Endothelial cell of umbilical vein (primary cell): ENCODE results near the gene DNMT3L. TPM values are rescaled to one million over a fixed set of nuclear protein-coding genes. Genes with fewer than 3 reads are reported as not detected.

Experiments used
- BruUV-seq: library from RNA; stranded (reverse); fragments of 400-500 nt; replicated peaks from 2 replicates; lab custom pipeline; 2021; lab: Mats Ljungman, UMichigan
- CTCF ChIA-PET: fragments of 300-600, 350-600 bp; sonication (Branson Sonifier 250); formaldehyde crosslinking; loops from one replicate; lab custom pipeline; 2021; ENCODE audit warnings: antibody characterized with exemption, inconsistent platforms; lab: Charles Lee
- POLR2A ChIA-PET: fragments of 300-600, 350-600 bp; sonication (Branson Sonifier 250); formaldehyde crosslinking; loops from one replicate; lab custom pipeline; 2021; ENCODE audit warnings: antibody characterized with exemption, inconsistent platforms; lab: Charles Lee
- DNase-seq: peaks from one replicate; pipeline ENCODE4 v3.0.0-alpha.2; 2011; ENCODE audit warnings: low read depth, low spot score
- FAIRE-seq: peaks from 2 replicates; lab custom pipeline; 2011; peaks lifted over from hg19 to GRCh38; lab: Jason Lieb, UNC
- H2AFZ ChIP-seq: 2 replicates; pipeline ENCODE4 v1.6.0; 2012; ENCODE audit warnings: low read depth, low read length, control low read depth, inconsistent platforms
- H3K27ac ChIP-seq: 2 replicates; pipeline ENCODE4 v1.5.1; 2011; ENCODE audit warnings: low read depth, mild to moderate bottlenecking, control low read depth, low read length, moderate library complexity; ENCODE audit not compliant: insufficient read depth
- H3K27me3 ChIP-seq, 2 experiments: 2 replicates each; pipeline versions ENCODE4 v1.6.0 to v1.6.1; 2011; ENCODE audit warnings: low read length in 2 of 2, mixed read lengths in 1 of 2; ENCODE audit not compliant: control insufficient read depth in 2 of 2, insufficient read depth in 2 of 2
- H3K36me3 ChIP-seq, 2 experiments: 2 replicates in 1 of 2; 3 replicates in 1 of 2; pipeline ENCODE4 v1.5.1; 2011; ENCODE audit warnings: low read length in 2 of 2, mild to moderate bottlenecking in 1 of 2, moderate library complexity in 1 of 2; ENCODE audit not compliant: control insufficient read depth in 2 of 2, insufficient read depth in 2 of 2; ENCODE audit errors: extremely low read depth in 1 of 2
- H3K4me1 ChIP-seq: 3 replicates; pipeline ENCODE4 v1.5.1; 2011; ENCODE audit warnings: mild to moderate bottlenecking, low read length; ENCODE audit not compliant: control insufficient read depth, insufficient read depth; ENCODE audit errors: extremely low read depth
- H3K4me2 ChIP-seq: 2 replicates; pipeline ENCODE4 v1.6.1; 2011; ENCODE audit warnings: low read length, control low read depth, mixed read lengths; ENCODE audit not compliant: insufficient read depth
- H3K4me3 ChIP-seq, 3 experiments: fragments of 200-600 bp in 1 of 3; sonication (generic), shearing (Covaris generic) in 1 of 3; replicated peaks in 1 of 3; 2 replicates each; pipeline ENCODE4 v1.5.1; 2011 to 2016; ENCODE audit warnings: control low read depth in 3 of 3, low read length in 3 of 3, mild to moderate bottlenecking in 2 of 3, inconsistent platforms in 1 of 3, low read depth in 1 of 3, moderate library complexity in 1 of 3; ENCODE audit not compliant: insufficient read depth in 1 of 3
- H3K79me2 ChIP-seq: 2 replicates; pipeline ENCODE4 v1.6.0; 2012; ENCODE audit warnings: low read length, inconsistent platforms; ENCODE audit not compliant: control insufficient read depth, insufficient read depth
- H3K9ac ChIP-seq: replicated peaks from 2 replicates; pipeline ENCODE3; 2011; ENCODE audit warnings: low read length, control low read depth; ENCODE audit not compliant: insufficient read depth; ENCODE audit errors: extremely low read depth
- H3K9me1 ChIP-seq: replicated peaks from 3 replicates; pipeline ENCODE4 v1.6.0; 2011; ENCODE audit warnings: mild to moderate bottlenecking, low read length; ENCODE audit not compliant: control insufficient read depth, insufficient read depth; ENCODE audit errors: extremely low read depth
- H3K9me3 ChIP-seq: replicated peaks from 2 replicates; pipeline ENCODE4 v1.5.1; 2012; ENCODE audit warnings: low read length, inconsistent platforms; ENCODE audit not compliant: control insufficient read depth, insufficient read depth
- H4K20me1 ChIP-seq: replicated peaks from 2 replicates; pipeline ENCODE3; 2011; ENCODE audit warnings: mild to moderate bottlenecking, low read length; ENCODE audit not compliant: control insufficient read depth, insufficient read depth; ENCODE audit errors: extremely low read depth
- EZH2 ChIP-seq: IDR thresholded peaks from 2 replicates; pipeline ENCODE4 v1.6.1; 2012; ENCODE audit warnings: borderline replicate concordance, low read depth, mild to moderate bottlenecking, moderate library complexity, low read length, inconsistent platforms; ENCODE audit not compliant: severe bottlenecking
- FOS ChIP-seq: IDR thresholded peaks from 2 replicates; pipeline ENCODE4 v1.6.1; 2011; ENCODE audit warnings: mild to moderate bottlenecking, low read length, moderate library complexity, borderline replicate concordance; ENCODE audit not compliant: insufficient read depth
- GATA2 ChIP-seq: IDR thresholded peaks from 2 replicates; pipeline ENCODE4 v1.7.0; 2011; ENCODE audit warnings: low read depth, mild to moderate bottlenecking, moderate library complexity, mixed read lengths, low read length; ENCODE audit not compliant: insufficient read length, insufficient read depth
- JUN ChIP-seq: IDR thresholded peaks from 2 replicates; pipeline ENCODE4 v1.6.1; 2011; ENCODE audit warnings: borderline replicate concordance, low read depth; ENCODE audit not compliant: insufficient read length, insufficient read depth
- MYC ChIP-seq: IDR thresholded peaks from one replicate; pipeline ENCODE4 v1.6.1; 2011; ENCODE audit warnings: mild to moderate bottlenecking, low read depth, low read length
- POLR2A ChIP-seq: IDR thresholded peaks from 2 replicates; pipeline ENCODE4 v1.6.1; 2012; ENCODE audit warnings: low read depth, mild to moderate bottlenecking, control low read depth, low read length
- POLR2AphosphoS5 ChIP-seq: IDR thresholded peaks from 2 replicates; pipeline ENCODE4 v1.6.1; 2012; ENCODE audit warnings: low read depth, mild to moderate bottlenecking, control low read depth, low read length, moderate library complexity; ENCODE audit not compliant: insufficient read depth
- dilution Hi-C: fragments of 300-500 bp; cut with MboI; formaldehyde crosslinking; loops from one replicate; pipeline ENCODE4 v1.15.0; 2019; ENCODE audit warnings: low sequenced_read_pairs; ENCODE audit not compliant: extremely low pct_ligation_motif_present
- intact Hi-C: fragments of 100-400 bp; cut with micrococcal nuclease; formaldehyde crosslinking; loops from one replicate; pipeline ENCODE4 v1.10.0; 2022
- polyA plus RNA-seq, 4 experiments: library from polyadenylated mRNA; depleted of rRNA in 3 of 4; stranded (reverse) in 3 of 4; unstranded in 1 of 4; fragments of >200 nt; gene quantifications; 2 replicates each; pipeline versions ENCODE4 v1.2.1 to v1.2.3, GENCODE V29; 2011 to 2012; ENCODE audit warnings: missing spikeins in 1 of 4
- total RNA-seq: library from RNA; stranded (reverse); gene quantifications from 2 replicates; pipeline ENCODE4 v1.2.3, GENCODE V29; 2021
- TF ChIP-seq, protein P1 (sequence below): IDR thresholded peaks from 2 replicates; pipeline ENCODE4 v1.6.1; 2011; ENCODE audit not compliant: insufficient read depth, insufficient read length
- TF ChIP-seq, protein P2 (sequence below), 2 donors: IDR thresholded peaks; 1 replicate in 1 of 2; 2 replicates in 1 of 2; pipeline ENCODE4 v1.5.1; 2011; ENCODE audit warnings: low read length in 2 of 2, mild to moderate bottlenecking in 2 of 2, moderate library complexity in 2 of 2, control low read depth in 1 of 2, inconsistent platforms in 1 of 2, low read depth in 1 of 2; ENCODE audit not compliant: insufficient read depth in 1 of 2; ENCODE audit errors: extremely low read depth in 1 of 2

Gene DNMT3L
- total and polyA plus RNA-seq, 2 donors (not counting 3 experiments of a cell fraction or from before 2014, with no cell fraction given) = not detected

GRCh38 chr21:44279354-44280260 lies 17.9 kb upstream of the DNMT3L start:
- H3K4me1 ChIP-seq = no peaks in the 10 kb centered on the region
- H3K9ac ChIP-seq = no peak overlapping the region
- no peak overlapping the region for H3K4me3 ChIP-seq
- BruUV-seq = no TSS peak
- ChIA-PET CTCF (no interaction called here), POLR2A (no interaction called here)
- no peak overlapping the region for H3K4me2 ChIP-seq
- H3K9me3 ChIP-seq = no peaks in the 10 kb centered on the region
- dilution Hi-C loops = no loop called here
- no peak for DNase-seq
- FAIRE-seq = no peak
- intact Hi-C loops = no loop called here
- H3K36me3 ChIP-seq = no peaks in the 10 kb centered on the region
- H3K9me1 ChIP-seq = no peaks in the 10 kb centered on the region
- no peak overlapping the region for H2AFZ ChIP-seq
- H3K79me2 ChIP-seq = no peaks in the 10 kb centered on the region
- H4K20me1 ChIP-seq = no peaks in the 10 kb centered on the region
- H3K27me3 ChIP-seq = no peaks in the 10 kb centered on the region
- no peak overlapping the region for H3K27ac ChIP-seq
- TF ChIP-seq FOS (no peak), GATA2 (no peak), POLR2A (no peak), POLR2AphosphoS5 (no peak), JUN (no peak), MYC (no peak), EZH2 (no peak)
- TF ChIP-seq, protein P1, sequence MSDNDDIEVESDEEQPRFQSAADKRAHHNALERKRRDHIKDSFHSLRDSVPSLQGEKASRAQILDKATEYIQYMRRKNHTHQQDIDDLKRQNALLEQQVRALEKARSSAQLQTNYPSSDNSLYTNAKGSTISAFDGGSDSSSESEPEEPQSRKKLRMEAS = no peak
- TF ChIP-seq, protein P2, sequence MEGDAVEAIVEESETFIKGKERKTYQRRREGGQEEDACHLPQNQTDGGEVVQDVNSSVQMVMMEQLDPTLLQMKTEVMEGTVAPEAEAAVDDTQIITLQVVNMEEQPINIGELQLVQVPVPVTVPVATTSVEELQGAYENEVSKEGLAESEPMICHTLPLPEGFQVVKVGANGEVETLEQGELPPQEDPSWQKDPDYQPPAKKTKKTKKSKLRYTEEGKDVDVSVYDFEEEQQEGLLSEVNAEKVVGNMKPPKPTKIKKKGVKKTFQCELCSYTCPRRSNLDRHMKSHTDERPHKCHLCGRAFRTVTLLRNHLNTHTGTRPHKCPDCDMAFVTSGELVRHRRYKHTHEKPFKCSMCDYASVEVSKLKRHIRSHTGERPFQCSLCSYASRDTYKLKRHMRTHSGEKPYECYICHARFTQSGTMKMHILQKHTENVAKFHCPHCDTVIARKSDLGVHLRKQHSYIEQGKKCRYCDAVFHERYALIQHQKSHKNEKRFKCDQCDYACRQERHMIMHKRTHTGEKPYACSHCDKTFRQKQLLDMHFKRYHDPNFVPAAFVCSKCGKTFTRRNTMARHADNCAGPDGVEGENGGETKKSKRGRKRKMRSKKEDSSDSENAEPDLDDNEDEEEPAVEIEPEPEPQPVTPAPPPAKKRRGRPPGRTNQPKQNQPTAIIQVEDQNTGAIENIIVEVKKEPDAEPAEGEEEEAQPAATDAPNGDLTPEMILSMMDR (IDR thresholded peaks at IDR 0.05; ENCODE audit: extremely low read depth in 1 of 2, insufficient read depth in 1 of 2, low read depth in 1 of 2, low read length in 2 of 2) = no peak
